DOHH2 (cell line): ENCODE data around the gene ADTRP.
"Not testable (repeated sequence)": the region's sequence is repeated elsewhere in the genome, so short reads cannot be mapped to it uniquely, and the experiment has no call there.

Experiments
- H3F3A ChIP-seq: fragments of 200-600 bp; sonication (generic), shearing (Covaris generic); 2 replicates; pipeline ENCODE4 v1.6.0; 2016; ENCODE audit warnings: antibody characterized with exemption, mild to moderate bottlenecking; ENCODE audit not compliant: control insufficient read depth, insufficient read depth
- H3K27ac ChIP-seq: fragments of 200-600 bp; sonication (generic); 2 replicates; pipeline ENCODE4 v1.5.1; 2014; ENCODE audit warnings: low read depth, mild to moderate bottlenecking, low read length, moderate library complexity
- H3K27me3 ChIP-seq: fragments of 200-600 bp; sonication (generic); 2 replicates; pipeline ENCODE4 v1.6.1; 2014; ENCODE audit warnings: mild to moderate bottlenecking, low read length, mixed read lengths; ENCODE audit not compliant: control insufficient read depth
- H3K36me3 ChIP-seq: fragments of 200-600 bp; sonication (generic); 2 replicates; pipeline ENCODE4 v1.6.1; 2014; ENCODE audit warnings: mild to moderate bottlenecking, low read length, moderate library complexity, mixed read lengths; ENCODE audit not compliant: control insufficient read depth
- H3K4me1 ChIP-seq: fragments of 200-600 bp; sonication (generic); 2 replicates; pipeline ENCODE4 v1.6.1; 2014; ENCODE audit warnings: mild to moderate bottlenecking, low read length, mixed read lengths; ENCODE audit not compliant: control insufficient read depth
- H3K4me2 ChIP-seq: fragments of 200-600 bp; sonication (generic); 2 replicates; pipeline ENCODE4 v1.6.0; 2014; ENCODE audit warnings: mild to moderate bottlenecking, low read length, moderate library complexity
- H3K4me3 ChIP-seq: fragments of 200-600 bp; sonication (generic); 2 replicates; pipeline ENCODE4 v1.5.1; 2014; ENCODE audit warnings: mild to moderate bottlenecking, low read length, mixed read lengths
- H3K79me2 ChIP-seq: fragments of 200-600 bp; sonication (generic); 2 replicates; pipeline ENCODE4 v1.6.1; 2014; ENCODE audit warnings: mild to moderate bottlenecking, low read length, mixed read lengths; ENCODE audit not compliant: control insufficient read depth
- H3K9me2 ChIP-seq: fragments of 200-600 bp; sonication (generic); replicated peaks from 2 replicates; pipeline ENCODE4 v1.6.1; 2014; ENCODE audit warnings: mild to moderate bottlenecking, low read length, mixed read lengths; ENCODE audit not compliant: control insufficient read depth
- H3K9me3 ChIP-seq: fragments of 200-600 bp; sonication (generic); 2 replicates; pipeline ENCODE4 v1.6.1; 2014; ENCODE audit warnings: antibody characterized with exemption, low read length, mixed read lengths; ENCODE audit not compliant: control insufficient read depth, insufficient read depth
- H4K20me1 ChIP-seq: fragments of 200-600 bp; sonication (generic); 2 replicates; pipeline ENCODE4 v1.6.0; 2014; ENCODE audit warnings: low read depth, mild to moderate bottlenecking, antibody characterized with exemption, low read length, moderate library complexity; ENCODE audit not compliant: control insufficient read depth, insufficient read depth
- CTCF ChIP-seq: fragments of 200-600 bp; sonication (generic); IDR thresholded peaks from one replicate; pipeline ENCODE4 v1.5.1; 2014; ENCODE audit warnings: antibody characterized with exemption, mild to moderate bottlenecking, low read depth, low read length; ENCODE audit not compliant: poor library complexity, severe bottlenecking
- EZH2phosphoT487 ChIP-seq: fragments of 200-600 bp; sonication (generic); IDR thresholded peaks from 2 replicates; pipeline ENCODE4 v1.6.1; 2017; ENCODE audit warnings: borderline replicate concordance, mild to moderate bottlenecking, antibody characterized with exemption, low read length, moderate library complexity, mixed read lengths

Gene ADTRP

DNA sequence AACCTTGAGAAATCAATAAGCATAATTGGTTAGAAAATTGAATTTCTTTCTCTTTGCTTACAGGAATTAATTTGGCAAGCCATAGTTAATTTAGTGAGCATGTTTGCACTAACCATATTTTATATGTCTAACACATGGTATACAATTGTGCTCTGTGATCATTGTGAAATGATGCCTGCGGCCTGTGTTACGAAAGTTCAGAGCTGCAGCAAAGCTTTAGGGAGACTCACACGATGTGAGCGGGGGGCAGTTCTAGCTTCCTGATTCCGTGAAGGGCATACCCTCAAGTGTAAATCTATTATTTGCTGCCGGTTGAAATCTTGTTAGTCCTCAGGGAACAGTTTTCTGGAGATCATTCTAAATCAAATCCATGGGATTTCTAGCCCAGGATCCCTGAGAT is 25.5 kb upstream of the ADTRP start:
- Histone ChIP-seq H3K36me3 (no peaks in the 10 kb centered on the region), H3K4me1 (no peaks in the 10 kb centered on the region), H3K9me3 (no peaks in the 10 kb centered on the region), H3K4me2 (no peak overlapping the region), H3K27me3 (no peaks in the 10 kb centered on the region), H3K9me2 (no peaks in the 10 kb centered on the region), H3F3A (no peaks in the 10 kb centered on the region), H3K4me3 (no peak overlapping the region), H3K79me2 (no peaks in the 10 kb centered on the region), H3K27ac (no peak overlapping the region), H4K20me1 (no peaks in the 10 kb centered on the region)
- no peak for TF ChIP-seq CTCF
- TF ChIP-seq EZH2phosphoT487: no peak

DNA sequence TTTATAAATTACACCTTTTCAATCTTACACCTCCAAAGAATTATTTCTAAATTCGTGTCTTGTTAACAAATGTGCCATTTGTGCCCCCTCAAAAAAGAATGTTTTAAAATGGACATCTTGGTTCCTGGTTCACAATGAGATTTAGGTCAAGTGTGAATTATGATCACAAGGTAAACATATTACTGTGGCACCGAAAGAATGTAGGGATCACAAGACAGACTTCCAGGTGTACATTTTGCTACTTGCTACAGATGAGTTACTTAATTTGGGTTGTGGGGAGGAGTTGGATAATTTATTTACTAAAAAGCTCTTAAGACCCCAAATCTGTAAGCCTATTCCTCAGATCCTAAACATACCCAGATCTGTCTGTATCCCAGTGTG is 25.0 kb upstream of the ADTRP start:
- Histone ChIP-seq H3K27me3 (no peaks in the 10 kb centered on the region), H3K9me3 (no peaks in the 10 kb centered on the region), H3K4me2 (no peak overlapping the region), H3K36me3 (no peaks in the 10 kb centered on the region), H4K20me1 (no peaks in the 10 kb centered on the region), H3F3A (no peaks in the 10 kb centered on the region), H3K9me2 (no peaks in the 10 kb centered on the region), H3K79me2 (no peaks in the 10 kb centered on the region), H3K4me3 (no peak overlapping the region), H3K4me1 (no peaks in the 10 kb centered on the region), H3K27ac (no peak overlapping the region)
- TF ChIP-seq EZH2phosphoT487: no peak
- TF ChIP-seq CTCF: no peak

GRCh38 chr6:11802886-11803590 is 24.4 kb upstream of the ADTRP start:
- no peaks in the 10 kb centered on the region for H3K79me2 ChIP-seq
- no peaks in the 10 kb centered on the region for H3K36me3 ChIP-seq
- no peaks in the 10 kb centered on the region for H3K9me2 ChIP-seq
- H3F3A ChIP-seq: no peaks in the 10 kb centered on the region
- H4K20me1 ChIP-seq: no peaks in the 10 kb centered on the region
- no peaks in the 10 kb centered on the region for H3K27me3 ChIP-seq
- no peaks in the 10 kb centered on the region for H3K4me1 ChIP-seq
- H3K4me3 ChIP-seq: no peak overlapping the region
- H3K4me2 ChIP-seq: no peak overlapping the region
- H3K9me3 ChIP-seq: no peaks in the 10 kb centered on the region
- no peak for TF ChIP-seq EZH2phosphoT487
- TF ChIP-seq CTCF: no peak
- H3K27ac ChIP-seq: no peak overlapping the region

DNA sequence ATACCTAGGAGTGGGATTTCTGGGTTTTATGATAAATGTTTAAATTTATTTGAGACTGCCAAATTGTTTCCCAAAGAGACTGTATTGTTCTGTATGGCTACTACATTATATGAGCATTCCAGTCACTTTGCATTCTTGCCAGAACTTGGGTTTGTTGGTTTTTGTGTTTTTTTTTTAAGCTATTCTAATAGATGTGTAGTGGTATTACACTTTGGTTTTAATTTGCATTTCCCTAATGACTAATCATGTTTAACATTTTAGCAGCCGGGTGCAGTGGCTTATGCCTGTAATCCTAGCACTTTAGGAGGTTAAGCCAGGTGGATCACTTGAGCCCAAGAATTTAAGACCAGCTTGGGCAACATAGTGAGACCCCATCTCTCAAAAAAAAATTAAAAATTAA is 21.9 kb upstream of the ADTRP start:
- H3F3A ChIP-seq, H3K9me2 ChIP-seq, H3K27ac ChIP-seq, H4K20me1 ChIP-seq, H3K4me3 ChIP-seq, H3K36me3 ChIP-seq, H3K79me2 ChIP-seq, H3K4me1 ChIP-seq, H3K4me2 ChIP-seq, H3K9me3 ChIP-seq, H3K27me3 ChIP-seq: not testable (repeated sequence)
